Ecto neural progenitor cell (in vitro differentiated cells): ENCODE data around the gene C12orf50.
"Not testable (repeated sequence)": the region's sequence is repeated elsewhere in the genome, so short reads cannot be mapped to it uniquely, and the experiment has no call there.

ENCODE experiments used
- DNase-seq: peaks from one replicate; pipeline ENCODE4 v3.0.0-alpha.2; 2018; ENCODE audit warnings: low spot score

Gene C12orf50

DNA sequence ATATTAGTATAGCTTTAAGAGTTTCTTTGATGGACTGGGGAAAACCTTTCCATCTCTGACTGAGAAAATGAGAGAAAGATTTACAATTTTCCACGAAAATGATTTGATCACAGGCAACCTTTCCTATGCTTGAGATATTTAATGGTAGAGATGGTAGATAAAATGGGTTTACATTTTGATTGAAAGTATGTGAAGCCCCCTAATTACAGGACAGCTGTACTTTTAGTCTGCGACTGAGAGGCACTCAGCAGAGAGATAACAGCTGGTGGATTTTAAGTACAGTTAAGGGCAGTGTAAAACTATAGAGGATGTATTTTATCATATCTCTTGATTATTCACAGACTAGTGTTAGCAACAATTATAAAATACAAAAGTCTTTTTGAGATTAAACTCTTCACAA, 40.7 kb downstream of the C12orf50 start:
- DNase-seq = no peak

GRCh38 chr12:87985069-87985675, 44.0 kb downstream of the C12orf50 start:
- no peak for DNase-seq

DNA sequence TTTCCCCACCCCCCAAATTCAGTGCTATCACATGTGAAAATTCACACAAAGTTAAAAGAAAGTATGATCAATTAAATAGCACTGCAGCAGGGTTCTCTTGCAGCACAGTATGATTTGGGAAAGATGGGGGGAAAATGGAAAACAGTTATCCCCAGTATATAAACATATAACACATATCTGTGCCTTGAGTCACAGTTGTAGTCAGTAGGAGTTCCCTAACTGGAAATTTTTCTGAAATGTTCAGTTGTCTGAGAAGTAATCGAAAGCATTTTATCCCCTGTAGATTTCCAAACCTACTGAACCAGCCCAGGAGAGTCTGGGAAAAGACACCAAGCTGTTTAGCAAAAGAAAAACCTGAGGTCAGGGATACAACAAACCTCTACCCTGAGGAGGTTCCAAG, 47.0 kb downstream of the C12orf50 start:
- no peak for DNase-seq

GRCh38 chr12:87981495-87981894, 47.7 kb downstream of the C12orf50 start:
- DNase-seq = no peak

DNA sequence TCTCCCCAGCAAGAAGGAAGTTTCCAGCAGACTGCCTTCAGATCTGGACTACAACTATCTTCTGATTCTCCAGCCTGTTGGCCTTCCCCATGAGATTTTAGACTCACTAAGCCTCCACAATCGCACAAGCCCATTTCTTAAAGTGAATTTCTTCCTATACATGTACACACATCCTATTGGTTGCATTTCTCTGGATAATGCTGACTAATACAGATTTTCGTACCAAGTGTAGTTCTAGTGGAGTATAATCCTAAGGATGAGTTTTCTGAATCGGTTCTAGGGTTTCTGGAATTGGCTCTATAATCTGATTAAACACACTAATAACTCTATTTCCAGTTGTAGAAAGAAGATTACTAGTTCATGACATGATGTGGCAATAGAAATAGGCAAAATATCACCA, 53.3 kb downstream of the C12orf50 start:
- DNase-seq = no peak

DNA sequence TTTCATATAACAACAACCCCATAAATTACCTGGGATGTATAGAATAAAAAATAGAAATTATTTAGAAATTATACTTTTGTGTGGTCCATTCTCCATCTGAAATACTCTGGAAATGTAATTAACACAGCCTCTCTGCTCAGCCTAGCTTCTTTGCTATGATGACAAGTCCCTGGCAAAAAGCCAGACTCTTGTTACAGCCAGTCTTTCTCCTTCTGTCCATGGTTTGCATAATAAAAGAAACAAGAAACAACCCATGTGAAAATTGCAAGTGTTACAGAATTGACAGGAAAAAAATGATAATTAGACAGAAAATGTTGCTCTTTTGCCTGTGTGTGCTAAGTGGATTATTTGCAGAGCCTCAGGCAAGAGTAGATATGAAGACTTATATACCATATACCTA, 61.3 kb downstream of the C12orf50 start:
- no peak for DNase-seq

- DNase-seq = no peak
Observed at GRCh38 chr12:87960566-87960965, 68.6 kb downstream of the C12orf50 start.

- not testable (repeated sequence) for DNase-seq
Observed at GRCh38 chr12:87954028-87954427, 75.2 kb downstream of the C12orf50 start.

- no peak for DNase-seq
Observed at GRCh38 chr12:87953256-87953860, 75.8 kb downstream of the C12orf50 start.

- no peak for DNase-seq
Observed at GRCh38 chr12:87952850-87953249, 76.4 kb downstream of the C12orf50 start.

GRCh38 chr12:87952223-87952622, 77.0 kb downstream of the C12orf50 start:
- DNase-seq = no peak

GRCh38 chr12:87943762-87944161, 85.4 kb downstream of the C12orf50 start:
- DNase-seq = no peak

DNA sequence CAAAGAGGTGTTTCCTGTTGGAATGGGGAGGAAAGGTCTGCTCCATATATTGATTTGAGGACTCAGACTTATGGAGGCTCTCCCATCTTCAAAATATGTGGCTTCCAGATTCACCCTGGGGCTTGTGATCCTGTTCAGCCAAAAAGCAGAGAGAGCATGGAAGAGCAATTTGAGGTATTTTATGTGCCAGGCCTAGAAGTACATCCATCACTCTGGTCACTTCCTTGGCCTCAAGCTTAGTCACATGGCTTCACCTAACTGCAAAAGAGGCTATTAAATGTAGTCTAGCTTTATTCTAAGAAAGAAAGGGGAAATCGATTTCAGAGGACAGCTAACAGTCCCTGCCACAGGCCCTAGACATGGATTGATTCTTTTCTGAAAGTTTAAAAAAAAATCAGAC, 86.2 kb downstream of the C12orf50 start:
- DNase-seq = no peak

- DNase-seq = no peak
Observed at GRCh38 chr12:87939182-87939581, 90.0 kb downstream of the C12orf50 start.

- no peak for DNase-seq
Observed at GRCh38 chr12:87935216-87935615, 94.0 kb downstream of the C12orf50 start.

GRCh38 chr12:87933991-87934390, 95.2 kb downstream of the C12orf50 start:
- no peak for DNase-seq

DNA sequence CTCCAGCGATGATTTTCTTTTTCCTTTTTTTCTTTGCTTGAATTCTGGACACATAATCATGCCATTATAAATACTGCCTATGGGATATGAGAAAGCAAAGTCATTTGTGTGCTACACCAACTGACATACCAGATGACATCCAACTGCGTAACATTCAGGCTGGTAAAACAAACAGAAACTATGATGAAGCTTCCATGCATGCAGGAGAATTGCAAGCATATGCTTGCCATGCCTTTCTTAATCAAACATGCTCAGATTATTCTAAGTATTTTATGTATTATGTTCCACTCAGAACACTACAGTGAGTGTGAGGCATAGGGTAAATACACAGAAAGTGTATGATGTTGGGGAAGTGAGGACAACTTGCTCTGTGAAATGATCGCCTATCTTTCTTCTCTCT, 97.4 kb downstream of the C12orf50 start:
- no peak for DNase-seq

- DNase-seq = no peak
Observed at GRCh38 chr12:87930627-87931026, 98.6 kb downstream of the C12orf50 start.
